ENCODE data around the gene SULT2A1. TPM values are rescaled to one million over a fixed set of nuclear protein-coding genes. Genes with fewer than 3 reads are reported as not detected.

Gene SULT2A1
- total RNA-seq, 4 donors from 2014 or later, result 0.32 to 0.96 TPM; not detected in 2

- Histone ChIP-seq H3K27ac (no peak overlapping the region), H3K4me1 (no peaks in the 10 kb centered on the region), H3K36me3 (no peaks in the 10 kb centered on the region), H3K27me3 (peaks cover 18% of the 10 kb centered on the region), H3K4me3 (no peak overlapping the region), H3K9me3 (no peaks in the 10 kb centered on the region)
- in situ Hi-C loops (cut with MboI; ENCODE audit: low pct_ligation_motif_present in 1 of 4, low pct_unique_long_range_greater_than_20kb in 1 of 4, low sequenced_read_pairs in 3 of 4), result no loop called here
- WGBS, 2 donors (ENCODE audit: low coverage in 1 of 2), result 61 to 90% methylated on average over 3 to 4 of the region's 4 CpGs
- intact Hi-C loops (cut with DNase I; ENCODE audit: low total_unique reads), result no loop called here
- TF ChIP-seq POLR2A (IDR thresholded peaks at IDR 0.05), result no peak
- TF ChIP-seq POLR2AphosphoS5 (IDR thresholded peaks at IDR 0.05), result no peak
- no peak for TF ChIP-seq CTCF (IDR thresholded peaks at IDR 0.05)
- no peak for TF ChIP-seq EP300 (IDR thresholded peaks at IDR 0.05; ENCODE audit: low read depth)
- DNase-seq, result no peak
Measured at GRCh38 chr19:47878906-47879305, 7.2 kb downstream of the SULT2A1 start.

- Histone ChIP-seq H3K9me3 (no peaks in the 10 kb centered on the region), H3K27ac (no peak overlapping the region), H3K36me3 (no peaks in the 10 kb centered on the region), H3K27me3 (no peaks in the 10 kb centered on the region), H3K4me1 (no peaks in the 10 kb centered on the region), H3K4me3 (no peak overlapping the region)
- DNase-seq, result no peak
- intact Hi-C loops (cut with DNase I; ENCODE audit: low total_unique reads), result loop anchor here (10.0 kb wide), 1 partner anchor 100 kb away; no protein-coding TSS in a partner anchor
- TF ChIP-seq POLR2A (IDR thresholded peaks at IDR 0.05), result no peak
- TF ChIP-seq POLR2AphosphoS5 (IDR thresholded peaks at IDR 0.05), result no peak
- TF ChIP-seq EP300 (IDR thresholded peaks at IDR 0.05; ENCODE audit: low read depth), result no peak
- TF ChIP-seq CTCF (IDR thresholded peaks at IDR 0.05), result no peak
- WGBS, 2 donors (ENCODE audit: low coverage in 1 of 2), result 67 to 74% methylated on average over 6 to 10 of the region's 10 CpGs
- in situ Hi-C loops (cut with MboI; ENCODE audit: low pct_ligation_motif_present in 1 of 4, low pct_unique_long_range_greater_than_20kb in 1 of 4, low sequenced_read_pairs in 3 of 4), result no loop called here
Measured at GRCh38 chr19:47865166-47865565, 20.9 kb downstream of the SULT2A1 start.

- Histone ChIP-seq H3K4me1 (no peaks in the 10 kb centered on the region), H3K9me3 (no peaks in the 10 kb centered on the region), H3K36me3 (no peaks in the 10 kb centered on the region), H3K27me3 (no peaks in the 10 kb centered on the region), H3K4me3 (no peak overlapping the region), H3K27ac (no peak overlapping the region)
- DNase-seq, result peak; percentile 84
- TF ChIP-seq POLR2AphosphoS5 (IDR thresholded peaks at IDR 0.05) (no peak), CTCF (IDR thresholded peaks at IDR 0.05) (peak; percentile 70 to 96 (median 94))
- WGBS, 2 donors (ENCODE audit: low coverage in 1 of 2), result 14 to 73% methylated on average over 2 to 14 of the region's 14 CpGs
- intact Hi-C loops (cut with DNase I; ENCODE audit: low total_unique reads) (loop anchor here (10.0 kb wide), 1 partner anchor 99 kb away; no protein-coding TSS in a partner anchor), in situ Hi-C loops (cut with MboI; ENCODE audit: low pct_ligation_motif_present in 1 of 4, low pct_unique_long_range_greater_than_20kb in 1 of 4, low sequenced_read_pairs in 3 of 4) (no loop called here)
Measured at GRCh38 chr19:47863514-47863936, 22.6 kb downstream of the SULT2A1 start.

GRCh38 chr19:47861630-47862029 is 24.5 kb downstream of the SULT2A1 start:
- TF ChIP-seq CTCF (IDR thresholded peaks at IDR 0.05), result no peak
- TF ChIP-seq EP300 (IDR thresholded peaks at IDR 0.05; ENCODE audit: low read depth), result no peak
- no peak for TF ChIP-seq POLR2AphosphoS5 (IDR thresholded peaks at IDR 0.05)
- TF ChIP-seq POLR2A (IDR thresholded peaks at IDR 0.05), result no peak
- WGBS, 2 donors (ENCODE audit: low coverage in 1 of 2), result 88 to 92% methylated on average over 2 to 5 of the region's 5 CpGs
- no peaks in the 10 kb centered on the region for H3K4me1 ChIP-seq
- H3K36me3 ChIP-seq, result no peaks in the 10 kb centered on the region
- H3K27ac ChIP-seq, result no peak overlapping the region
- H3K4me3 ChIP-seq, result no peak overlapping the region
- intact Hi-C loops (cut with DNase I; ENCODE audit: low total_unique reads), result loop anchor here (10.0 kb wide), 1 partner anchor 97 kb away; no protein-coding TSS in a partner anchor
- DNase-seq, result no peak
- peaks cover 6% of the 10 kb centered on the region for H3K27me3 ChIP-seq
- H3K9me3 ChIP-seq, result no peaks in the 10 kb centered on the region
- in situ Hi-C loops (cut with MboI; ENCODE audit: low pct_ligation_motif_present in 1 of 4, low pct_unique_long_range_greater_than_20kb in 1 of 4, low sequenced_read_pairs in 3 of 4), result no loop called here
